Mucosa of stomach (tissue), 1 donor: Measurements from ENCODE around the gene CD99.

ENCODE experiments used
- H3K27me3 ChIP-seq: one replicate; pipeline ENCODE4 v1.7.0; 2013; ENCODE audit warnings: mild to moderate bottlenecking, low read length; ENCODE audit not compliant: control insufficient read depth, insufficient read depth
- H3K36me3 ChIP-seq: one replicate; pipeline ENCODE4 v1.7.0; 2013; ENCODE audit warnings: low read length; ENCODE audit not compliant: control insufficient read depth, insufficient read depth
- H3K4me1 ChIP-seq: one replicate; pipeline ENCODE4 v1.7.0; 2013; ENCODE audit warnings: mild to moderate bottlenecking, low read length; ENCODE audit not compliant: control insufficient read depth, insufficient read depth
- H3K4me3 ChIP-seq: one replicate; pipeline ENCODE4 v1.7.0; 2013; ENCODE audit warnings: low read length
- H3K9ac ChIP-seq: one replicate; pipeline ENCODE4 v1.7.0; 2013; ENCODE audit warnings: mild to moderate bottlenecking, low read length, moderate library complexity
- H3K9me3 ChIP-seq: one replicate; pipeline ENCODE4 v1.7.0; 2013; ENCODE audit warnings: mild to moderate bottlenecking, low read length, moderate library complexity; ENCODE audit not compliant: control insufficient read depth
- donor health status: Pancreatic carcinoma.

The CD99 gene

DNA sequence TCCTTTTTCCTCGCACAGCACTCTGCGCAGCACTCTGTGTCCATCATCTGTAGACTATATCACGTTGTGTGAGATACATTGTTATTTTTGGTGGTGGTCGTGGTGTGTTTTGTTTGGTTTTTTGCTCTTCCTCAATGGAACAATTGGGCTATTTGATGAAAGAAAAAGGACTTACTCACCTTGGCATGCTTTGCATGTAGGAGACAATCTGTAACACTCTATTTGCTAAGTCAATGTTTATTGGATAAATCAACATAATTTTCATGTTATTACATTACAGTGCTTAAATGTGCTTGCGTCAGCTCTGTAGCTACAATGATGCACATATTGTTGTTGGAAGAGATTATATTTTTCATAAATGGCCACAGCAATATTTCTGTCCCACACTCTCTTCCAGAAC lies 12.5 kb upstream of the CD99 start:
- no peaks in the 10 kb centered on the region for H3K4me1 ChIP-seq
- H3K4me3 ChIP-seq: no peak overlapping the region
- no peaks in the 10 kb centered on the region for H3K27me3 ChIP-seq
- no peaks in the 10 kb centered on the region for H3K9me3 ChIP-seq
- H3K36me3 ChIP-seq: no peaks in the 10 kb centered on the region
- no peak overlapping the region for H3K9ac ChIP-seq

DNA sequence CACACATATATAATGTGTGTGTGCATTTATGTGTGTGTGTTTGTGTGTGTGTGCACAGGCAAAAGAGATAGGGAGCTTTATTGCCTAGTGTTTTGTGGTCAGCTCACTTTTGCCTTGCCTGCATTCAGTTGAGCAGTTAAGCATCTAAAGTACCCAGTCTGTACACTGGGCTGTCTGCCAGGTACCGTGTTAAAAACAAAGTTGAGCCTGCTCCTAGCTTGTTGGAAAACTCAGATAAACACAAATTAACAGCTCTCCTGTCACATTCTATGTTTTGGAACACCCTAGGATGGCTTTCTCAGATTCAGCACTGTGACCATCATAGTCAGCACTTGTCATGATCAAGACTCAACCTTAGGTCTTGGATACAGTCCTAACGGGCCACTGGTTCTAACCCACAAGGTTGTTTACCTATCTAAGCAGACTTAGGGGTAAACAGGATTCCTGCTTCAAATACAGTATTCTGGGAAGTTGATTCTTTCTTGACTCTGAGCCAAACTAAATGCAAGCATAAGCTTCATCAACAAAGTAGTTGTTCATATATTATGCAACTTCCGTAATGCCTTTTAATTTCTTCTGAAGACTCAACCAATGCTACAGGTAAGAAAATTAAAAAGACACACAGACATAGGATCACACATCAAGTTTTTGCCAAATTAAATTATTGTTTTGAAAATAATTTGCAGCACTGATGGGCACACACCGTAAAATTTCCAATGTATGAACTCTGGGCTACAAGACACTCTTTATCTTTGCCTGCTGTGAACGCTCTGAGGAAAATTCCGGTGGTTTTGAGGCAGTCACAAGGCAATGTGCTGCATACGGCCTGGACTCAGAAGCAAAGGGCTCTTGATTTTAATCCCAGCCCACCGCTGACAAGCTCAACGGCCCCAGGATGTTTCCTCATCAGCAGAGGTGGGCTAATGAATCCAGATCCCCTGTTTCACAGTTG lies 11.3 kb upstream of the CD99 start:
- no peaks in the 10 kb centered on the region for H3K36me3 ChIP-seq
- no peaks in the 10 kb centered on the region for H3K27me3 ChIP-seq
- no peak overlapping the region for H3K4me3 ChIP-seq
- no peaks in the 10 kb centered on the region for H3K9me3 ChIP-seq
- H3K9ac ChIP-seq: no peak overlapping the region
- no peaks in the 10 kb centered on the region for H3K4me1 ChIP-seq

DNA sequence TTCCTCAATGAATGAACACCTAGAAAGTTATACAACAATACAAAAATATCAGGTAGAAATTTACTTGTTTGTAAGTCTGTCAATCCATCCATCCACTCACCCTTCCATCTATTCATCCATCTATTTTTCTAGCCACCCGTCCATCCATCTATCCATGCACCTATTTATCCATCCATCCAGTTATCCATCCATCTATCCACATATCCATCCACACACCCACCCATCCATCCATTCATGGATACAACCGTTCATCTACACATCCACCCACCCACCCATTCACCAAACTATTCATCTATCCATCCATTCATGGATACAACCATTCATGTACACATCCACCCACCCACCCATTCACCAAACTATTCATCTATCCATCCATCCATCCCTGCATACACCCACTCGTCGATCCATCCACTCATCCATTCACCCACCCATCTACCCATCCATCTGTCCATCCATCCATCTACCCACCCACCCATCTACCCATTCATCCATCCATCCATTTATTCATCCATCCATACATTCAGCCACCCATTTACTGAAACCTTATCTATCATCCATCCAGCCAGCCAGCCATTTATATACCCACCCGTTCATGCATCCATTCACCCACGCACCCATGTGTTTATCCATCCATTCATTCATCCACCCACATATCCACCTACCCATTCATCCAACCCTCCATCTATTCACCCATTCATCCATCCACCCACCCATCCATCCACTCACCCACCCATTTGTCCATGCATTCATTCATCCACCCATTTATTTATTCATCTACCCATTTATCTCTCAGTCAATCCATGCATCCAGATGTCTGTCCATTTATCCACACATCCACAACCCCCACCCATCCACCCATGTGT lies 10.4 kb upstream of the CD99 start:
- H3K36me3 ChIP-seq: no peaks in the 10 kb centered on the region
- no peaks in the 10 kb centered on the region for H3K4me1 ChIP-seq
- no peaks in the 10 kb centered on the region for H3K27me3 ChIP-seq
- H3K4me3 ChIP-seq: no peak overlapping the region
- no peak overlapping the region for H3K9ac ChIP-seq
- no peaks in the 10 kb centered on the region for H3K9me3 ChIP-seq

DNA sequence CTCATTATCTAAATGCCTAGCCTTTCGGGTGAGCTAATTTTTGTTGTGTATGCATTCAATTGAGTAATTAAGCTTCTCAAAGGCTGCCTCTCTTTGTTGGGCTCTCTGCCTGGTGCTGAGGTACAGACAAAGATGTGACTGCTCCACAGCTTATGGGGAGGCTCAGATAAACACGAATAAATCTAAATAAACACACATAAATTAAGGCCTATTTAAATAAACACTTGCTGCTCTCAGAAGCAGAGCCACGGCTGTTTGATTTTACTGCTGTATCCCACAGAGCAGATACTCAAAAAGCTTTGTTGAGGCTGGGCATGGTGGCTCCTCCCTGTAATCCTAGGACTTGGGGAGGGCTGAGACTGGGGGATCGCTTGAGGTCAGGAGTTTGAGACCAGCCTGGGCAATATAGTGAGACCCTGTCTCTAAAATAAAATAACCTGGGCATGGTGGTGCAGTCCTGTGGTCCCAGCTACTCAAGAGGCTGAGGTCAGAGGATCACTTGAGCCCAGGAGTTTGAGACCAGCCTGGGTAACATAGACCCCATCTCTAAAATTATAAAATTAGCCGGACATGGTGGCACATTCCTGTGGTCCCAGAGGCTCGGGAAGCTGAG lies 8.4 kb upstream of the CD99 start:
- no peak overlapping the region for H3K9ac ChIP-seq
- H3K4me1 ChIP-seq: no peaks in the 10 kb centered on the region
- H3K36me3 ChIP-seq: no peaks in the 10 kb centered on the region
- no peak overlapping the region for H3K4me3 ChIP-seq
- H3K9me3 ChIP-seq: no peaks in the 10 kb centered on the region
- no peaks in the 10 kb centered on the region for H3K27me3 ChIP-seq

DNA sequence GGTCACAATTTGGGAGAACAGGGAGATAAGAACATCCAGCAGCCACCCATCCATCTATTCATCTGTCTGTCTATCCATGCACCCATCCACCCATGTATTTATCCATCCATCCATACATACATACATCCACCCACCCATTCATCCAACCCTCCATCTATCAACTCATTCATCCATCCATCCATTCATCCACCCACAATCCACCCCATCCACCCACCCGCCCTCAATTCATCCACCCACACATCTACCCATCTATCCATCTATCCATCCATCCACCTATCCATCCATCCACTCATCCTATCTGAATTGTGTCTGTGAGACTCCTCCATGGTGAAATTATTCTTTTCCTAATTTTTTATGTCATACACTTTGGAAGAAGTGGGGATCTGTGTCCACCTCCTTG lies 6.8 kb upstream of the CD99 start:
- no peak overlapping the region for H3K9ac ChIP-seq
- H3K27me3 ChIP-seq: no peaks in the 10 kb centered on the region
- H3K4me1 ChIP-seq: no peaks in the 10 kb centered on the region
- H3K4me3 ChIP-seq: no peak overlapping the region
- H3K36me3 ChIP-seq: no peaks in the 10 kb centered on the region
- no peaks in the 10 kb centered on the region for H3K9me3 ChIP-seq

DNA sequence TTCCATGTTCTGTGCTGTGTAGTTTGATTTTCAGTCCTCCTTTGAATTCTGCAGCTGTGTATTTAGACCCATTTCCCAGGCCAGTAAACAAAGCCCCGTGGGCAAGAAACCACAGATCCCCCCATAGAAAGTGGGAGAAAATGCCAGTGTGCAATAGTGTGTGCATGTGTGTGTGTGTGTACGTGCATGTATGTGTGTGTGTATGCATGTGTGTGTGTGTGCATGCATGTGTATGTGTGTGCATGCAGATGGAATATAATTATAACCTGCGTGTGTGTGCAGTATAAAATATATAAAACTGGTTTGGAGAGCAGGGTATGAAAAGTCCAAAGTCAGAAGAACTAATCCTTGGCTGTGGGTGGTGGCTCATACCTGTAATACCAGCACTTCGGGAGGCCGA lies 5.2 kb upstream of the CD99 start:
- H3K9me3 ChIP-seq: no peaks in the 10 kb centered on the region
- H3K36me3 ChIP-seq: no peaks in the 10 kb centered on the region
- H3K27me3 ChIP-seq: no peaks in the 10 kb centered on the region
- no peak overlapping the region for H3K9ac ChIP-seq
- H3K4me1 ChIP-seq: peaks cover 4% of the 10 kb centered on the region
- H3K4me3 ChIP-seq: no peak overlapping the region

DNA sequence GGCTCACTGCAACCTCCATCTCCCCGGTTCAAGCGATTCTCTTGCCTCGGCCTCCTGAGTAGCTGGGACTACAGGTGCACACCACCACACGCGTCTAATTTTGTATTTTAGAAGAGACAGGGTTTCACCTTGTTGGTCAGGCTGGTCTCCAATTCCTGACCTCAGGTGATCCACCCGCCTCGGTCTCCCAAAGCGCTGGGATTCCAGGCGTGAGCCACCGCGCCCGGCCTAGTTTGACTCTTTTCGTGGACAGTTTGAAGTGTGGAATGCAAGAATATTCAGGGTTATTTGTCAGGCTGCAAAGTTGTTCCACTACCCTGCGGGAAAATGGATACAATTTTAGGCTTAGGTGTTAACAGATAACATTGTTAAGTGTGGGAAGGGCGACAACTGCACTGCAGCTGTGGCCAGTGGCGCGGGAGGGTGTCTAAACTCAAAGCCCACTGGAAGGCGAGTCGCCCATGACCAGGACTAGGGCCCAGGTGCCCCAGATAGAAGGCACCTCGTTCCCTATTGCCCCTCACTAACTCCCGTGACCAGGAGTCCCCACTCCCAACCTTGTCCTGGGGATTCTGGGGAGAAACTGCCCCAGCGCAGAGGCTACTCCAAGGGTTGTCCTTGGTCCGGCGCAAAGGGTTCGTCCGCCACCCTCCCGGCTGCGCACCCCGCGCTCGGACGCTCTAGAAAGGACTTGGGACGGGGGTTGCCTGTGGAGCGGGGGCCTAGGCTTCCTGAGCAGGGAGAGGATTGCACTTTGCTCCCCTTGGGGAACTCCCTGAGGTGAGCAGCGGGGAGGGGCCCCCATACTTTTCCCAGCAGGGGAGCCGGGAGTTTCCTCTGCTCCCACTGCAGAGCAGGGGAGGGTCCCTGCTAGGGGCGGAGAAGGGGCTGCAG lies 1.1 kb upstream of the CD99 start:
- no peaks in the 10 kb centered on the region for H3K9me3 ChIP-seq
- H3K4me3 ChIP-seq: no peak overlapping the region
- H3K27me3 ChIP-seq: no peaks in the 10 kb centered on the region
- no peaks in the 10 kb centered on the region for H3K36me3 ChIP-seq
- H3K9ac ChIP-seq: peak overlapping the region; percentile 43
- peaks cover 15% of the 10 kb centered on the region for H3K4me1 ChIP-seq

DNA sequence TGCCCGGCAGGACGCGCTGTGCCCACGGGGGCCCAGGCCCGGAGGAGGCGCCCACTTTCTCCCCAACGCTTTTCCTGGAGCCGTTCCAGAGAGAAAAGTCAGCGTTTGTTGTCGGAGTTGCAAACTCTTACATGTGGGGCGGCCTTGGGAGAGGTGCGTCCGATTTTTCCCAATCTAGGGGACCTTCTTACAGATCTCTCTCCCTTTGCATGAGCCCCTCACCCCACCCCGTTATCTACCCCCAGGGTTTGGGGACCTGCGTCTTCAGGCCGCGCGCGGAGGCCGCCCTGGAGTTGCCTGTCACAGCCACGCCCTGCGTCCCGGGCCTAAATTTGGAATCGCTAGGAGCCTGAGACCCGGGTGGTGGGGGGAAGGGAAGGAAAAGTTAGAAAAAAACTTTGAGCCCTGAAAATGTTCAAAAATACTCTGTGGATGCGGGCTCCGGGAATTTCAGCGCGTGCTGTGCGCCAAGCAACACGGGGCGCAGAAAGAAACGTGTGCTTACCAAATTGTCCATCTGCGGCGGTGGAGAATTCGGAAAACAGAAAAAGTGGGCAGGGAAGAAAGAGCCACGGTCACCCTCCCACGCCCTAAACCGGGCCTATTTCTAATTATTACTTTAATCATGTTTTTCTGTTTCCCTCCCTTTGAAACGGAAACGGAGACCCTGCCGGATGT lies 587 bp downstream of the CD99 start:
- Histone ChIP-seq H3K9ac (peak overlapping the region; percentile 87), H3K36me3 (no peaks in the 10 kb centered on the region), H3K4me3 (peak overlapping the region; percentile 78), H3K4me1 (peaks cover 15% of the 10 kb centered on the region), H3K9me3 (no peaks in the 10 kb centered on the region), H3K27me3 (no peaks in the 10 kb centered on the region)

DNA sequence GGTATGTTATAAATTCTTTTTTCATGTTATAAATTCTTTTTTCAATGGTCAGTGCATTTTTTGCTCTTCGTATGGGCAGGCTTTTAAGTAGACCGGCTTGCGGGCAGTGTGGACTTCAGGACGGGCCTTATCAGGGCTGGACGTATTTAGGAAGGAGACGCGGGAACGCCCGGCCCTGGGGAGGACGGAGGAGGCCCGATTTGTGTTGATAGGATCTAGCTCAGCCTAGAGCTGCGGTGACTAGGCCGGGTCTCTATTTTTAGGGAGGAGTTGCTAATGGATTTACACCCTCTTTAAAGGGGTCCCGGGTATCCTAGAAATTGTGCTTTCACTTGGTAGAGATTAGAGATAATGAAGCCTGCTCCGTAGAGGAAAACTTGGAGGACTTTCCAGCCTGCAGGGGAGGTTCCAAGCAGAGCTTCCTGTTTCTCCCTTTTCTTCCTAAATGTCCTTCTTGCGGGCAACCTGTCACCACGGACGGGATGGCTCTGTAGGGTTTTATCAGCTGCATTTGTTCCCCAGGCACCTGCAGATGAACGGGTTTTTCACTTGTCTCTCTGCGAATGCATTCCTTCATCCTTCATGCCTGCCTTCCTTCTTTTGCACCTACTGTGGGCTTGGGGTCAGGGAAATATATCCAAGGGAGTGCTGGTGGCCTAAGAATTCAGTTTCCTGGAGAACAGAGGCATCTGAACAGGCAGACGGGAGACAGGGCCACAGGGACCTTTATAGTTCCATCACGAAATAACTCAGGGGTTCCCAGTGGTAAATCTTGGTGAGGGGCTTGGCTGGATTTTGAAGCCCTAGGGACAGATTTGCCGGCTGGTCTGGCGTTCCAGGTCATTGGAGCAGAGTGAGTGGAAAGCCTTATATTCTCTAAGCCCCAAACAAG lies 1.4 kb downstream of the CD99 start:
- peak overlapping the region; percentile 78 for H3K4me3 ChIP-seq
- no peaks in the 10 kb centered on the region for H3K36me3 ChIP-seq
- H3K9me3 ChIP-seq: no peaks in the 10 kb centered on the region
- H3K4me1 ChIP-seq: peaks cover 15% of the 10 kb centered on the region
- H3K9ac ChIP-seq: peak overlapping the region; percentile 87
- no peaks in the 10 kb centered on the region for H3K27me3 ChIP-seq

DNA sequence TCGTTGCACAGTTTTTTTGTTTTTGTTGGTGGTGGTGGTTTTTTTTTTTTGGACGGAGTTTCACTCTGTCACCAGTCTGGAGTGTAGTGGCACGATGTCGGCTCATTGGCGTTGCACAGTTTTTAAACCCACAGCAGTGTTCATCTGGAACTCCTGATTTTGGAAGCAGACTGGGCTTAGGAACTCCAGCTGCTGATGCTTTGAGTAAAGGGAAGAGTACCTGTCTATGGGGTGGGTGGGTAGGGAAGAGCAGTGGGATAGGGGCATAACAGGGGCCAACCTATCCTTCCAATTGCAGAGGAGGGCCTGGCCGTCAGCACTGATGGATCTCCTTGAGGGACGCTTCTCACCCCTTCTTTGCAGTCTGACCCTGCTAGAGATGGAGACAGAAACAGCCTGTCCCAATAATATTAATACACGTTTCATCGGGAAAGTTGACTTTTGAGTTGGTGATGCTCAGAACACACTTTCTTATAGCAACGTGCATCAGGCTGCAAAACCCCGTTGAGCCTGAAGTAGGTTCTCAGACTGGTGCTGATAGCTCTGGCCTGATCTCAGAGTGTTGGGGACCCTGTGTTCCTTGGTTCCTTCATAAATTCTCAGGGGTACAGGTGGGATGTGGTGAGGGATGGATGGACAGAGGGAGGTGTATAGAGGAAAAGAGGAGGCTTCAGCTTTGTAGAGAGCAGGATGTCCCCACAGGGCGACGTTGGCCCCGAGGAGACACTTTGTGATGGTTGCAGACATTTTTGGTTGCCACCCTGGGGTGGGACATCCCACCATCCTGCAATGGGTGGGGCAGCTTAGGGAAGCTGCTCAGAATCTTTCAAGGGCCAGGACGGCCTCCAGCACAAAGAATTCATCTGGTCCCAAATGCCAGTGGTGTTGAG lies 2.3 kb downstream of the CD99 start:
- Histone ChIP-seq H3K36me3 (no peaks in the 10 kb centered on the region), H3K4me1 (peaks cover 15% of the 10 kb centered on the region), H3K9me3 (no peaks in the 10 kb centered on the region), H3K4me3 (no peak overlapping the region), H3K9ac (no peak overlapping the region), H3K27me3 (no peaks in the 10 kb centered on the region)
